Activated B cell treated with CpG ODN at 0.5 μM for 24 hours (primary cell): ENCODE measurements around the gene RYR2. TPM values are rescaled to one million over a fixed set of nuclear protein-coding genes. Genes with fewer than 3 reads are reported as not detected.

ENCODE experiments used
- ATAC-seq: fragments of 200-7000 bp; cut with Tn5 transposase; one replicate; pipeline ENCODE4 v1.10.0; 2021; ENCODE audit warnings: low read depth, mild to moderate bottlenecking, moderate library complexity
- CTCF ChIA-PET: fragments of 350-600 bp; sonication (Branson Sonifier 250); formaldehyde crosslinking; loops from one replicate; lab custom pipeline; 2021; ENCODE audit warnings: antibody characterized with exemption; lab: Charles Lee
- POLR2A ChIA-PET: fragments of 350-600 bp; sonication (Branson Sonifier 250); formaldehyde crosslinking; loops from one replicate; lab custom pipeline; 2021; ENCODE audit warnings: antibody characterized with exemption; lab: Charles Lee
- DNase-seq: peaks from one replicate; pipeline ENCODE4 v3.0.0; 2022
- H3K27ac Mint-ChIP-seq: one replicate; pipeline ENCODE4 v1.8.0; 2020; ENCODE audit warnings: mixed read lengths
- H3K27me3 Mint-ChIP-seq: one replicate; pipeline ENCODE4 v1.8.0; 2021; ENCODE audit warnings: mixed read lengths
- H3K36me3 Mint-ChIP-seq: one replicate; pipeline ENCODE4 v1.8.0; 2021; ENCODE audit warnings: low read depth, mixed read lengths
- H3K4me1 Mint-ChIP-seq: one replicate; pipeline ENCODE4 v1.8.0; 2021; ENCODE audit warnings: mixed read lengths
- H3K4me3 Mint-ChIP-seq: one replicate; pipeline ENCODE4 v1.8.0; 2020; ENCODE audit warnings: mild to moderate bottlenecking, mixed read lengths
- H3K9me3 Mint-ChIP-seq: one replicate; pipeline ENCODE4 v1.8.0; 2020; ENCODE audit warnings: mixed read lengths
- CTCF ChIP-seq: fragments of 200-600 bp; IDR thresholded peaks from one replicate; pipeline ENCODE4 v1.8.0; 2022; ENCODE audit warnings: antibody characterized with exemption, mild to moderate bottlenecking
- intact Hi-C: fragments of 100-400 bp; cut with micrococcal nuclease; formaldehyde crosslinking; loops from one replicate; pipeline ENCODE4 v1.15.1; 2024
- total RNA-seq: library from RNA; stranded (reverse); gene quantifications from 2 replicates; pipeline ENCODE4 v1.2.3, GENCODE V29; 2022

The RYR2 gene
- total RNA-seq, 1 donor from 2014 or later: not detected

GRCh38 chr1:237873487-237874211 lies 831.7 kb downstream of the RYR2 start:
- DNase-seq (no peak), ATAC-seq (no peak)
- no peak for TF ChIP-seq CTCF
- Mint-ChIP-seq H3K4me1 (no peaks in the 10 kb centered on the region), H3K27ac (no peak overlapping the region), H3K9me3 (no peaks in the 10 kb centered on the region), H3K36me3 (no peaks in the 10 kb centered on the region), H3K4me3 (no peak overlapping the region), H3K27me3 (no peaks in the 10 kb centered on the region)
- intact Hi-C loops: no loop called here
- ChIA-PET CTCF (no interaction called here), POLR2A (no interaction called here)

- Mint-ChIP-seq H3K36me3 (no peaks in the 10 kb centered on the region), H3K9me3 (no peaks in the 10 kb centered on the region), H3K4me3 (no peak overlapping the region), H3K27me3 (no peaks in the 10 kb centered on the region), H3K4me1 (no peaks in the 10 kb centered on the region), H3K27ac (no peak overlapping the region)
- ATAC-seq (no peak), DNase-seq (no peak)
- intact Hi-C loops: no loop called here
- ChIA-PET POLR2A (no interaction called here), CTCF (no interaction called here)
- no peak for TF ChIP-seq CTCF
These were observed 833.3 kb downstream of the RYR2 start for GRCh38 chr1:237875291-237875690.

GRCh38 chr1:237877631-237878030 lies 835.6 kb downstream of the RYR2 start:
- Mint-ChIP-seq H3K27me3 (no peaks in the 10 kb centered on the region), H3K36me3 (no peaks in the 10 kb centered on the region), H3K27ac (no peak overlapping the region), H3K4me1 (no peaks in the 10 kb centered on the region), H3K4me3 (no peak overlapping the region), H3K9me3 (no peaks in the 10 kb centered on the region)
- ChIA-PET POLR2A (no interaction called here), CTCF (no interaction called here)
- DNase-seq (no peak), ATAC-seq (no peak)
- intact Hi-C loops: no loop called here
- no peak for TF ChIP-seq CTCF

- ChIA-PET POLR2A (no interaction called here), CTCF (no interaction called here)
- H3K4me3 Mint-ChIP-seq: no peak overlapping the region
- H3K36me3 Mint-ChIP-seq: no peaks in the 10 kb centered on the region
- no peak for TF ChIP-seq CTCF
- DNase-seq: no peak
- no peaks in the 10 kb centered on the region for H3K4me1 Mint-ChIP-seq
- no peaks in the 10 kb centered on the region for H3K9me3 Mint-ChIP-seq
- H3K27ac Mint-ChIP-seq: no peak overlapping the region
- H3K27me3 Mint-ChIP-seq: no peaks in the 10 kb centered on the region
- no peak for ATAC-seq
- intact Hi-C loops: no loop called here
These were observed 836.4 kb downstream of the RYR2 start for GRCh38 chr1:237878406-237878805.

GRCh38 chr1:237879195-237879594 lies 837.2 kb downstream of the RYR2 start:
- no peak for TF ChIP-seq CTCF
- Mint-ChIP-seq H3K9me3 (no peaks in the 10 kb centered on the region), H3K27me3 (no peaks in the 10 kb centered on the region), H3K4me3 (no peak overlapping the region), H3K27ac (no peak overlapping the region), H3K36me3 (no peaks in the 10 kb centered on the region), H3K4me1 (no peaks in the 10 kb centered on the region)
- ChIA-PET CTCF (no interaction called here), POLR2A (no interaction called here)
- no peak for ATAC-seq
- DNase-seq: no peak
- intact Hi-C loops: no loop called here

Other genes starting within 250 kb of the RYR2 start
- gene MTR, start 246.9 kb upstream of the RYR2 start, total RNA-seq: 31.2 and 37.1 TPM in 2 replicates
- gene MT1HL1, start 37.7 kb upstream of the RYR2 start, total RNA-seq: not detected in 2 replicates